Left renal pelvis (tissue), 4 donors: ENCODE results near the gene YKT6. TPM values are rescaled to one million over a fixed set of nuclear protein-coding genes. Genes with fewer than 3 reads are reported as not detected.

Experiments
- DNase-seq, 4 donors: peaks; one replicate each; pipeline ENCODE4 v3.0.0-alpha.2; 2013; ENCODE audit warnings: low read depth in 4 of 4, low spot score in 3 of 4
- polyA plus RNA-seq, 4 donors: library from polyadenylated mRNA; unstranded; fragments of 120-200 nt; gene quantifications; one replicate each; pipeline ENCODE4 v1.2.1, GENCODE V29; 2013; ENCODE audit not compliant: insufficient read length in 4 of 4

The YKT6 gene
- polyA plus RNA-seq, 4 donors: 67.7 to 82.2 (median 80.8) TPM

- DNase-seq: no peak
Measured at GRCh38 chr7:44216521-44217222, 15.9 kb downstream of the YKT6 start.

DNA sequence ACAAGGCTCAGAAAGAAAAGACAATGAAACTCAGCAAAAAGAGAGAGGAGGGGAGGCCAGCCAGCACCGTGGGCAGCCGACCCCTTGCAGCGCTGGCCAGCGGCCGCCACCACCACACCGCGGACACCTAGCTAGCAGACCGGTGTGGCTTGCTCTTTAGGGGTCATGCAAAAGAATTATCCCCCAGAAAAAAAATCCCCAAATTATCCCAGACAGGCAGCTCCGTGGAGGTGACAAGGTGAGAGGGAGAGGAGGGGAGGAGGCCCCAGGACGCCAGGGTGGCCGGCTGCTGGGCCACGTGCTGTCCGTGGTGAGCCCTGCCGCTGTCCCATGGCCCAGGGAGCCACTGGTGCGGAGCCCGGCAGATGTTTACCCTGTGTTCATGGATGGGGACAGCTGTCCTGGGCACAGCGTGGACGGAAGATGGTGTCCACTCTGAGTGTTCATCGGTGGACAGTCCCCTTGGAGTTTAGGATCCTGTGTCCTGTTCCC lies 16.5 kb downstream of the YKT6 start:
- DNase-seq: no peak

GRCh38 chr7:44217852-44218402 lies 17.1 kb downstream of the YKT6 start:
- no peak for DNase-seq

DNA sequence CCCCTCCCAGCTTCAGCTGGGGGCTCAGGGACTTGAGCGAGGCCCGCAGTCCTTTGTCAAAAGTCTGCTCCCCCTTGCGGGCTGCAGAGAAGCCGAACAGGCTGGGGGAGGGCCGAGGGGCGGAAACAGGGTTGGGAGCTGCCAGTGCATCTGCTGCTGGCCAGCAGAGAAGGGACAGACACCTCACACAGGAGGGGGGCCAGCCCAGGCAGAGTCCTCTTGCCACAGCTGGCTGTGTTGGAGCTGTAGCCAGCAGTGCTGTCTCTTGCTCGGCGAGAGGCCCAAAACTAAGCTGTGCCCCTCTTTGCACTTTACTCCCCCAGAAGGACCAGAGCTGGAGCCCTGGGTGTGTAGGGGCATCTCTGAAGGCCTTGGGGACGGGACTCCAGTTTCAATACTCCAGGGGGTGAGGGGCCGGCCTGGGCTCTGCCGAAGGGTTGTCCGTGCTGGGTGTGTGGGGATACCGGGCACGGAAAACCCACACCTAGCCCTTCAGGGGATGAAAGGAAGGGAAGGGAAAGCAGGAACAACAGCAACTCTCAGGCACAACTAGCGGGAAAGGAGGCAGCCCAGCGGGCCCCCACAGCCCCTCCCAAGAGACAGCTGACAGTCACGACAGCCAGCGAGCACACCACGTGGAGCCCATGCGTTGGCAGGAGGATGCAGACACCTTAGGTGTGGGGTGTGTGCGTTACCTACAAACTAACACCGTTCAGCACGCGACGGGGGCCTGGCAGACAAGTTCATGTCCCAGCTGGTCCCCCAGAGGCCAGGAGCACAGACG lies 17.8 kb downstream of the YKT6 start:
- no peak for DNase-seq

DNA sequence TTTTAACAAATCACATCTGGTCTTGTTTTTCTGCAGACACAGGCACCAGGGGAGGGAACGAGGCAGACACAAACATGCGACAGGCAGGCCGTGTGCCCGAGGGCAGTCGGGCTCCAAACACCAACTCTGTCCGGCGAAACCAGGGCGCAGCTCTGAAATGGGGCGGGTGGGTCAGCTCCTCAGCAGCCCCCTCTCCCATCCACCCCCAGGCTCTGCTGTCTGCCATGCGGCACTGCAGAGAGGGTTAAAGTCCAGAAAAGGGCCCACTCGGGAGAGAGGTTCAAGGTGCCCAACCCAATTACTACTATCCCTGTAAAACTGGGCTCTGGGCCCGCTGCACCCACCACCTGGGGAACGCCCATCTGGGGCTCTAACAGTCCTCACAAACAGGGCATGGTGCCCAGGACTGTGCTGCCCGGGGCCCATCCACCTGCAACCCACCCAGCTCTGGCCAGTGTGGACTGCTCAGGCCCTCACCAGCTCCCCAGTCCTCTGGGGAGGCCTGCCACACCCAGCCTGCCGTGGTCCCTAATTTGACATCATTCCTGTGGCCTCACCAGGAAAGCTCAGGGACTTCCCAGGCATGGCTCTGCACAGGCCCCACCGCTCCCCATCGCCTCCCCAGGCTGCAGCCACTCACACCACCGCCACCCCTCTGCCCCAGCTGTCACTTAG lies 18.7 kb downstream of the YKT6 start:
- DNase-seq: no peak

GRCh38 chr7:44220046-44220357 lies 19.2 kb downstream of the YKT6 start:
- DNase-seq: no peak

- DNase-seq: no peak
Measured at GRCh38 chr7:44220358-44221112, 19.8 kb downstream of the YKT6 start.

DNA sequence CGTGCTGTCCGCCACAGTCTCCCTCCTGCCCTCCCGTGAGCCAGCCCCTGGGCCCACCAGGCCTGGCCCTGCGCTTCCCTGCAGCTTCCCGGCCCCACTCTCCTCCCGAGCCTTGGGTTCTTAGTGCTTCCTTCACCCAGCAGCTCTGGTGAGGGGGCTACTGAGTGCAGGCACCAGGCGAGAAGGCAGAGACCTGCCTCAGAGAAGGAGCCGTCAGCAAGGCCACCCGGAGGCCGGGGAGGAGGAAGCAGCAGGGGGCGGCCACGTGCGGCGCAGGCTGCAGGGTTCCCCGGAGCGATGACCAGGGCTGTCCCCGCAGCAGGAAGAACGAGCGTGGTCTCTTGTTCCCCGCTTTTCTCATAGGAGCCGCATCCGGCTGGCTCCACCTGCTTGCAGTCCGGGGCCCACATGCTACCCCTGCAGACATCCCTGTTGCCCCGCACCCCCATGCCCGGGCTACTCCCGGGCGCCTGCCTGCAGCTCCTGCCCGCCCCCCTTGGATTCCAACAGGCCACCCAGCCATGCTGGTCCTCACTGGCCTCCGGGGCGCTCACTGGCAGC lies 20.5 kb downstream of the YKT6 start:
- DNase-seq: no peak

DNA sequence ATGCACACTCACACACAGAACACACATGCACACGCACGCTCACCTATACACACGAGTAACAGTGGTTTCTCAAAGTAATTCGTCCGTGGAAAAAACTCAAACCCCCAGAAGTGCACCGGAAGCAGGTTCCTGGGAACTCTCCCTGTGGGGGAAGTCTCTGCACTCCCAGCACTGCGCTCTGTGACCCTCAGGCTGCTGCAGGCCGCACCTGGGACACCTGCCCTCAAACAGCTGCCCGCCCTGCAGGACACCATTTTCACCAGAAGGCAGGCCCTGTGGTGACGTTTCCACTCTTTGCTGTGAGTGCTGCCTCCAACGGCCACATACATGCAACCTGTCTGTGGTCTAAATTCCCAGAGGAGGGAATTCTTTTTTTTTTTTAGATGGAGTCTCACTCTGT lies 21.3 kb downstream of the YKT6 start:
- no peak for DNase-seq

DNA sequence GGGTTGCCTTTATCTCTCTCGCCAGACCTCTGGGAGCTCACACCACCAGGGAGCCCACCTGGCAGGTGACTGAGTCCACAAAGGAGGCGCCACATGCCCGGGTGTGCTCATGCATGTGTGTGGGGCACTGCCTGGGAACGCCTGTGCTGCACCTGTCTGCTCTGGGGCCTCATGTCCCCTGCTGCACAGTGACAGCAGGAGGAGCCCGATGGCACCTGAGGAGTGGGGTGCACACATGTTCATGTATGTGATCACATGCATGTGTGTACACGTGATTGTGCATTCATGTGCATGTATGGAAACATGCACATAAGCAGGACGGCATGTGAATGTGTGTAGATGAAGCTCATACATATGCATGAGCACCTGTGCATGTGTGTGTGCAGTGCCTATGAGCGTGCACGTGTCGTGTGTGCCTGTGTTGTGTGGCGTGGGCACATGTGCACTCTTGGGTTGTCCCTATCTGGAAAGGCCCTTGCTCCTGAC lies 22.0 kb downstream of the YKT6 start:
- DNase-seq: no peak

DNA sequence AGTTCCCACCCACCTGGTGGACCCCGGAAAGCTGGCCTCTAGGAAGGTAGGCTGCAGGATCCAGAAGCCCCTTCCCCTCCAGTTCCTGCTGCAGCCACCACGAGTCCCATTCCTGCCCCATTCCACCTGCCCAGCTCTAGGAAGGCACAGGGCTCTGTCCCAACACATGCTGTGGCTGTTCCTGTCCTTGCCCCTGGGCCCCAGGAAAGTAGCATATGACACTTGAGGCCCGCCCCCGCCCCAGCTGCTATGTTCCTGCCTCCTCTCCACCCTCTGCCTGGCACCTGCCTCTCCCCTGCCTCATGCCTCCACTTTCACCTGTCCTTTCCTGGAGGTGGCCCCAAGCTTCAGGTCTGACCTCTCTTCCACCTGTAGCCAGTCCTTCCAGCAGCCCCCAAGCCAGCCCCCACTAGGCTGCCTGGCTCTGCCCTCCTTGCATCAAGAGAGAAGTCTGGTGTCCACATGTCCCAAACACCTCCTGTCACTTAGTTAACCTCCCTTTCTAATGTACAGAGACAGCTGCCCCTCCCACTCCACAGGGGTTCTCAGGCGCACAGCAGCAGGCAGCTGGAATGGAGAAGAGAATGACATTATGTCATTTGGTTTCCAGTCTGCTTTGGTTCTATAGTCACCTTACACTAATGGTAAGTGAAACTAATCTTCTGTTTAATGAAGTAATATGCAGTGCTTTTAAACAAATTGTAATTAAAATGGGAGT lies 22.7 kb downstream of the YKT6 start:
- no peak for DNase-seq

DNA sequence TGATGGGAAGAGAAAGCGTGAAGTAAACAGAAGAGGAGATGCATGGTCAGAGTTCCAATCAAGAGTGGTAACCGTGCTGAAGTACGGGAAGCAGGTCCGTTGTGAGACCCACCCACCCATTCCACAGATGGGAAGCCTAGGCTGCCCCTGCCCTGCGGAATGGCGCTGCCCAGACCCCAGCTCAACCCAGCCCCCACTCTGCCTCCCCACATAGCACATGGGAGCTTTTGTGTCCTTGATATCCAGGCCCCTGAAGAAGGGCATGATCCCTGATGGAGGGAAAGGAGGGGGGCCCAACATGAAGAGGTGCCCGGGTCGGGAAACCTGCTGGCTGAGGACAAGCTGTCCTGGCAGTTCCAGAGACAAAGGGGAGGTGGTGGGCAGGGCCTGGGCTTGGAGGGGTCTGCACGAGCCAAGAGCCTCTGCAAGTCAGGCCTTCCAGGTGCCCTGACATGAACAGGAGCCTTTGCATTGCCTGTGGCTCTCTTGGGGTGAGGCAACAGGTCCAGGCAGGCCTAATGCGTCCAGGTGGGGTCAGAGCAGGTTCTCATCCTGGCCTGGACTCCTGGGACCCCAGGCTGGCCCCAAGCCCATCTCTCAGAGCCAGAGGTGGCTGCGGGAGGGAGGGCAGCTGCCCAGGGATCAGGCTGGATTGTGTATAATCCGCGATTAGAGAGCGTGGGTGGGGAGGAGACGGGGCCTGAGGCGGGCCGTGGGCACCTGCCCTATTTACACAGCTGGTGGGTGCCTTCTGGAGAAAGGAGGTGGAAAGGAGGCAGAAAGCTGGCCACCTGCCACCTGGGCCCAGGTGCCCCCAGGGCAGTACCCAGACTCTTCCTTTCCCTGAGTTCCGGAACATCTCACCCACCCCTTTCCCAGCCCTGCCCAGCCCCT lies 23.5 kb downstream of the YKT6 start:
- no peak for DNase-seq

- no peak for DNase-seq
Measured at GRCh38 chr7:44224974-44225565, 24.3 kb downstream of the YKT6 start.

DNA sequence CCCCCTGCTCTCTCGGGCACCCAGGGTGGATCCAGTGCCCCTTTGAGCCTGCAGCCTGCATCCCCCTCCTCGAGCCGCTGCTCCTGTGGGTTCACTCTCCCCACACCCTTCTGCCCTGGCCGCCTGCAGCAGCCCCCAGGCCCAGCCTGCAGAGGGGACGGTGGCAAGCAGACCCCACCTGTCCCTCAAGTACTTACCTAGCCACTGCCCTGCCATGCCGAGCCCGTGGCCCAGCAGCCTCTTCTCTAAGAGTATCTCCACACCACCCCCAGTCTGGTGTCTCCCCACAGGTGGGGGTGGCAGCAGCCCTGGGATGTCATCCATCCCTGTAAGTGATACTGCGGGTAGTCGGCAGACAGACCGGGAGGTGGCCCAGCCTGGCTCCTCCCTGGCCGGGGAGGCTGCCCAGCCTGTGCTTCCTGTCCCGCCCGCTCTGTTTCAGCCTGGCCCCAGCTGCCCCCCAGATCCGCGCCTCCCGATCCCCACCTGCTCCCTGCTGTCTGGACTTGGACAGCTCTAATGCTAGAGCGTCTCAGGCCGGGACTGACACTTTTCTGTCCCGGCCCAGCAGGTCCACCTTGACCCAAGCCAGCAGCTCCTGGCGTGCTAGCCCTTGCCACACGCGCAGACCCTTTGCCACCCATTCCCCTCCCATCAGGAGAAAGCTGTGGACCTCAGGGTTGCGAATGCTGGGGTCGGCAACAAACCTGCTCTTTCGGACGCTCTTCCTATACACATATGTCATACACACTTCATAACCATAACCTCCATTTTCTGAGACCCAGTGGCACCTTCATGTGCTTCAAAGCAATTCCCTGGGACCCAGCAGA lies 25.0 kb downstream of the YKT6 start:
- DNase-seq: no peak

GRCh38 chr7:44226396-44226753 lies 25.6 kb downstream of the YKT6 start:
- DNase-seq: no peak

DNA sequence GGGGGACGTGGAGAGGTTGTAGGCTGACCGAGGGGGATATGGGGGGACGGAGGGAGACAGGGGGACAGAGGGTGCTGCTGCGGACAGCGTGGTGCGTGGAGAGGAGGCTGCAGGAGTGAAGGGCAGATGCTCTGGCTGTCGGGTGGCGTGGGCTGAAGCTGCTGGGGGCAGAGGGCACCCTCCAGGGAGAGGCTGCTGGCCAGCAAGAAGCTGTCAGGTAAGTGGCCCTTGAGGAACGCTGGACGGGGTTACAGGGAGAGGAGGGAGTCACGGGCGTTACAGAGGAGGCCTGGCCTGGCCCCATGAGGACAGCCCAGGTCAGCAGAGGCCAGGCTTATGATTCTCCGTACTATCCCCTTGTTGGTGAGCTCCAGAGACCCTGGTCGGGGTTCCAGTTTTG lies 27.1 kb downstream of the YKT6 start:
- DNase-seq: no peak

DNA sequence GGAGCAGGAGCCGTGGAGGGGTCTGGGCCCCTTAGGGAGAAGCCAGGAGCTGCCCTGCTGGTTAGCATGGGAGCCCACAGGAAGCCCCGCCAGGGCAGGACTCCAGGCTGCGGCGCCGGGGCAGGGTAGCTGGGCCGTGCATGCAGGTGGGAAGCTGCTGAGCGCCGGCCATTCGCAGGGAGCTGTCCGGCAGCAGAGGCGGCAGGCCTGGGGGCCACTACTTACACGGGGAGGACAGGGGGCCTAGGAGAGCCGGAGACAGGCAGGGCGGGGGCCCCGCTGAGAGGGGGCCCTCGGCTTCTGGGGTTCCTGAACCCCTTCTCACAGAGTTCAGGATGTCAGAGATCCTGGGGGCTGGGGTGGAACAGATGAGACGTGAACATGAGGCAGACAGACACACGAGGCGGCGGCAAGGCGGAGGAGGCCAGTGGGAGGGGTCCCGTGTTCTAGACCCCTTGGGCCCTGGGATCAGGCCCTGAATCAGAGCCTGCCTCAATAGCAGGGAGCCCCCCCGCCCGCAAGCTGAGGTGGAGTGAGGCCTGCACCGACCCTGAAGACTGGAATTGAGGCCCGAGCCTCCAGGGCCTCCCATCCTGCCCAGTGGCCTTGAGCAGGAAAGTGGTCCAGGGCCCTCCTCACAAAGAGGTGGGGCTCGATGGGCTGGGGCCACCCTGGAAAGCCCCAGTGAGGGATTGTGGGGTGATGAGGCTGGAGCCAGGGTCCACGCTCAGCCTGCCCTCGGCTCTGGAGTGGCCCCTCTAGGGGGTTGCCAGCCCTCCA lies 28.0 kb downstream of the YKT6 start:
- no peak for DNase-seq
